A549 (cell line): ENCODE results near the gene GFER. TPM values are rescaled to one million over a fixed set of nuclear protein-coding genes. Genes with fewer than 3 reads are reported as not detected.

Experiments used
- ATAC-seq, 2 experiments: fragments of 200-7000 bp in 1 of 2; fragments of >200 bp in 1 of 2; cut with Nextera tagmentation in 1 of 2; cut with Tn5 transposase in 1 of 2; 3 replicates each; pipeline versions ENCODE4 v1.8.0 to v1.9.1; 2018 to 2020; ENCODE audit warnings: mild to moderate bottlenecking in 1 of 2, moderate library complexity in 1 of 2
- CTCF ChIA-PET: fragments of 300-600 bp; sonication (Branson Sonifier 250); formaldehyde crosslinking; extraction: SDS; loops from one replicate; lab custom pipeline; 2021; ENCODE audit warnings: antibody characterized with exemption, inconsistent platforms; lab: Yijun Ruan, JAX
- POLR2A ChIA-PET: fragments of 350-600 bp; formaldehyde crosslinking; extraction: SDS; loops from one replicate; lab custom pipeline; 2021; ENCODE audit warnings: antibody characterized with exemption, inconsistent platforms; lab: Yijun Ruan, JAX
- DNase-seq, 2 experiments: peaks; one replicate each; pipeline versions ENCODE4 v3.0.0 to v3.0.0-alpha.2; 2011 to 2016; ENCODE audit warnings: low read depth in 1 of 2, low spot score in 1 of 2
- FAIRE-seq: peaks from 2 replicates; lab custom pipeline; 2011; peaks lifted over from hg19 to GRCh38; lab: Jason Lieb, UNC
- H3K27ac ChIP-seq, 2 experiments: fragments of >200 bp; sonication (Bioruptor Twin); formaldehyde crosslinking; 3 replicates each; pipeline ENCODE4 v1.5.1; 2016 to 2017
- H3K4me1 ChIP-seq: fragments of >200 bp; sonication (Bioruptor Twin); formaldehyde crosslinking; 3 replicates; pipeline ENCODE4 v1.6.1; 2016
- H3K4me2 ChIP-seq: fragments of >200 bp; sonication (Bioruptor Twin); formaldehyde crosslinking; 3 replicates; pipeline ENCODE4 v1.6.1; 2016
- H3K4me3 ChIP-seq: fragments of >200 bp; sonication (Bioruptor Twin); formaldehyde crosslinking; 3 replicates; pipeline ENCODE4 v1.5.1; 2016
- H3K9me3 ChIP-seq: fragments of >200 bp; sonication (Bioruptor Twin); formaldehyde crosslinking; 3 replicates; pipeline ENCODE4 v1.6.1; 2016
- BHLHE40 ChIP-seq: IDR thresholded peaks from 2 replicates; pipeline ENCODE4 v1.6.1; 2012; ENCODE audit warnings: low read depth, low read length, inconsistent platforms
- CTCF ChIP-seq: fragments of >200 bp; sonication (Bioruptor Twin); formaldehyde crosslinking; IDR thresholded peaks from 3 replicates; pipeline ENCODE4 v1.5.1; 2016
- E2F6 ChIP-seq: IDR thresholded peaks from 2 replicates; pipeline ENCODE4 v1.6.1; 2012; ENCODE audit warnings: low read depth, borderline replicate concordance
- EHF ChIP-seq: fragments of 250-450 bp; sonication (Bioruptor Pico); IDR thresholded peaks from 2 replicates; pipeline ENCODE4 v1.5.0; 2020; ENCODE audit warnings: mild to moderate bottlenecking
- EHMT2 ChIP-seq: fragments of 200-600 bp; sonication (generic); IDR thresholded peaks from 2 replicates; pipeline ENCODE4 v1.6.1; 2016; ENCODE audit warnings: antibody characterized with exemption, low read depth, mild to moderate bottlenecking, moderate library complexity
- ELK1 ChIP-seq: fragments of 150-350 bp; IDR thresholded peaks from 2 replicates; pipeline ENCODE4 v1.6.1; 2014; ENCODE audit warnings: low read depth, mild to moderate bottlenecking, low read length
- EP300 ChIP-seq, 2 experiments: fragments of >200 bp; sonication (Bioruptor Twin); formaldehyde crosslinking; IDR thresholded peaks; 2 replicates in 1 of 2; 3 replicates in 1 of 2; pipeline ENCODE4 v1.6.1; 2016 to 2017
- ESRRA ChIP-seq: fragments of 150-350 bp; IDR thresholded peaks from 2 replicates; pipeline ENCODE4 v1.6.1; 2014; ENCODE audit warnings: mild to moderate bottlenecking, low read length, borderline replicate concordance
- HDAC2 ChIP-seq: fragments of 200-600 bp; sonication (generic); IDR thresholded peaks from 2 replicates; pipeline ENCODE4 v1.6.1; 2016
- HMGXB4 ChIP-seq: fragments of 250-450 bp; sonication (Bioruptor Pico); IDR thresholded peaks from 2 replicates; pipeline ENCODE4 v1.5.0; 2021; ENCODE audit warnings: mild to moderate bottlenecking, moderate library complexity, borderline replicate concordance
- HOXA7 ChIP-seq: fragments of 250-450 bp; sonication (Bioruptor Pico); IDR thresholded peaks from 2 replicates; pipeline ENCODE4 v1.5.0; 2020; ENCODE audit warnings: mild to moderate bottlenecking, moderate library complexity
- HOXB13 ChIP-seq: fragments of 250-450 bp; sonication (Bioruptor Pico); IDR thresholded peaks from 2 replicates; pipeline ENCODE4 v1.5.0; 2020; ENCODE audit warnings: low read depth, mild to moderate bottlenecking, moderate library complexity
- HOXB5 ChIP-seq: fragments of 250-450 bp; sonication (Bioruptor Pico); IDR thresholded peaks from 2 replicates; pipeline ENCODE4 v1.5.0; 2020; ENCODE audit warnings: mild to moderate bottlenecking, moderate library complexity
- JUN ChIP-seq, 2 experiments: fragments of >200 bp; sonication (Bioruptor Twin); formaldehyde crosslinking; IDR thresholded peaks; 2 replicates in 1 of 2; 3 replicates in 1 of 2; pipeline ENCODE4 v1.6.1; 2016 to 2017
- KDM1A ChIP-seq: fragments of 200-600 bp; sonication (generic); IDR thresholded peaks from 2 replicates; pipeline ENCODE4 v1.6.1; 2016; ENCODE audit warnings: low read depth, mild to moderate bottlenecking
- MAFK ChIP-seq: fragments of 450-650 bp; IDR thresholded peaks from 2 replicates; pipeline ENCODE4 v1.6.1; 2014; ENCODE audit not compliant: partially characterized antibody
- MAX ChIP-seq: IDR thresholded peaks from 2 replicates; pipeline ENCODE4 v1.6.1; 2012
- MAZ ChIP-seq: fragments of 150-350 bp; IDR thresholded peaks from 2 replicates; pipeline ENCODE4 v1.6.1; 2014; ENCODE audit warnings: antibody characterized with exemption, low read depth, low read length, borderline replicate concordance
- MYC ChIP-seq: IDR thresholded peaks from 2 replicates; pipeline ENCODE4 v1.6.1; 2012; ENCODE audit warnings: mild to moderate bottlenecking, inconsistent platforms, low read length, improper control_type of control experiment, borderline replicate concordance
- NFE2L2 ChIP-seq: fragments of 150-350 bp; conservative IDR thresholded peaks from 2 replicates; pipeline ENCODE4 v1.6.1; 2014; ENCODE audit warnings: low read length
- NPAS2 ChIP-seq: fragments of 250-450 bp; sonication (Bioruptor Pico); IDR thresholded peaks from 2 replicates; pipeline ENCODE4 v1.8.0; 2022; ENCODE audit warnings: mild to moderate bottlenecking, moderate library complexity, borderline replicate concordance
- PHF8 ChIP-seq: fragments of 200-600 bp; sonication (generic); IDR thresholded peaks from 2 replicates; pipeline ENCODE4 v1.6.1; 2016; ENCODE audit warnings: low read depth, mild to moderate bottlenecking, antibody characterized with exemption, moderate library complexity, borderline replicate concordance
- POLR2A ChIP-seq: IDR thresholded peaks from 2 replicates; pipeline ENCODE4 v1.6.1; 2012; ENCODE audit warnings: mild to moderate bottlenecking, low read length
- POLR2AphosphoS2 ChIP-seq: conservative IDR thresholded peaks from 2 replicates; pipeline ENCODE4 v1.6.1; 2012; ENCODE audit warnings: low read length, improper control_type of control experiment, inconsistent platforms
- RAD21 ChIP-seq, 2 experiments: fragments of >200 bp in 1 of 2; sonication (Bioruptor Twin) in 1 of 2; formaldehyde crosslinking in 1 of 2; IDR thresholded peaks in 1 of 2; conservative IDR thresholded peaks in 1 of 2; 2 replicates in 1 of 2; 3 replicates in 1 of 2; pipeline ENCODE4 v1.6.1; 2012 to 2018; ENCODE audit warnings: inconsistent platforms in 1 of 2
- RCOR1 ChIP-seq: fragments of 150-350 bp; IDR thresholded peaks from 2 replicates; pipeline ENCODE4 v1.6.1; 2014; ENCODE audit warnings: antibody characterized with exemption, low read length, low read depth
- RFX5 ChIP-seq: fragments of 450-650 bp; IDR thresholded peaks from 2 replicates; pipeline ENCODE4 v1.7.1; 2014; ENCODE audit warnings: antibody characterized with exemption, mild to moderate bottlenecking, moderate library complexity
- SMC3 ChIP-seq: fragments of >200 bp; sonication (Bioruptor Twin); formaldehyde crosslinking; IDR thresholded peaks from 3 replicates; pipeline ENCODE4 v1.6.1; 2018; ENCODE audit warnings: inconsistent platforms
- SREBF2 ChIP-seq: fragments of 450-650 bp; IDR thresholded peaks from 2 replicates; pipeline ENCODE4 v1.6.1; 2014; ENCODE audit warnings: mild to moderate bottlenecking, moderate library complexity
- TFCP2L1 ChIP-seq: fragments of 250-450 bp; sonication (Bioruptor Pico); IDR thresholded peaks from 2 replicates; pipeline ENCODE4 v1.5.0; 2021; ENCODE audit warnings: mild to moderate bottlenecking
- ZNF302 ChIP-seq: fragments of 250-450 bp; sonication (Bioruptor Pico); IDR thresholded peaks from 2 replicates; pipeline ENCODE4 v1.9.0; 2021; ENCODE audit warnings: inconsistent platforms, mild to moderate bottlenecking, moderate library complexity
- ZSCAN20 ChIP-seq: fragments of 250-450 bp; sonication (Bioruptor Pico); IDR thresholded peaks from 2 replicates; pipeline ENCODE4 v1.8.0; 2022; ENCODE audit warnings: mild to moderate bottlenecking, moderate library complexity
- WGBS: methylation state at CpG from one replicate; pipeline ENCODE4 v1.1.6; 2017; ENCODE audit errors: missing lambda C conversion rate; 5-methylcytosine and 5-hydroxymethylcytosine counted together
- polyA plus RNA-seq, 4 experiments: library from polyadenylated mRNA; depleted of rRNA in 3 of 4; stranded (reverse); fragments of >200 nt; fragmentation: RNase III in 1 of 4; extraction: RNeasy Plus Mini Kit Qiagen cat#74134 plus additional on column Dnase treatment in 1 of 4; gene quantifications; 2 replicates in 3 of 4; 3 replicates in 1 of 4; pipeline ENCODE4 v1.2.3, GENCODE V29; 2011 to 2017

Gene GFER
- polyA plus RNA-seq, 2 of the 4 experiments (the other 2 are of a cell fraction), result 12.9 to 33.9 TPM

GRCh38 chr16:2002406-2003230 lies 18.6 kb downstream of the GFER start:
- POLR2A ChIA-PET, result interaction anchor here (0.5 kb wide), 1 partner anchor 75 kb away, joined by 7 read pairs; no protein-coding TSS in a partner anchor
- Histone ChIP-seq H3K4me3 (no peak overlapping the region), H3K4me2 (no peak overlapping the region), H3K27ac (no peak overlapping the region; a peak in 1 of 6 replicates), H3K4me1 (peaks cover 53% of the 10 kb centered on the region), H3K9me3 (no peaks in the 10 kb centered on the region)
- no peak for TF ChIP-seq HOXA7
- no peak for TF ChIP-seq EHMT2
- no peak for TF ChIP-seq MYC
- no peak for TF ChIP-seq POLR2A
- TF ChIP-seq MAFK, result no peak
- TF ChIP-seq JUN (IDR thresholded peaks at IDR 0.05), result no peak
- no peak for TF ChIP-seq SREBF2
- TF ChIP-seq EP300 (IDR thresholded peaks at IDR 0.05), result no peak
- no peak for TF ChIP-seq MAX
- no peak for TF ChIP-seq E2F6
- no peak for TF ChIP-seq ELK1
- no peak for TF ChIP-seq MAZ
- no peak for TF ChIP-seq BHLHE40
- no peak for TF ChIP-seq HOXB5 (CRISPR knock-in tag)
- no peak for TF ChIP-seq HDAC2
- no peak for TF ChIP-seq KDM1A
- no peak for TF ChIP-seq TFCP2L1
- no peak for TF ChIP-seq POLR2AphosphoS2
- no peak for TF ChIP-seq HMGXB4 (CRISPR knock-in tag)
- 94% methylated on average over 24 of the region's 47 CpGs for WGBS
- FAIRE-seq, result no peak
- no peak for ATAC-seq
- no peak for DNase-seq
- CTCF ChIA-PET, result interaction anchor here (0.6 to 11.3 kb wide), 33 partner anchors 11 to 300 kb away, joined by 3 to 196 read pairs (median 9); partner anchors contain the start of genes GFER, NOXO1, NPW and NTHL1

- ChIA-PET CTCF (interaction anchor here (0.5 to 11.3 kb wide), 39 partner anchors 10 to 186 kb away, joined by 3 to 196 read pairs (median 7); partner anchors contain the start of genes GFER, NOXO1, NPW and NTHL1), POLR2A (interaction anchor here (0.5 to 1.7 kb wide), 3 partner anchors 39 to 152 kb away, joined by 7 to 11 read pairs (median 11); partner anchors contain the start of genes RPS2 and TRAF7)
- 62% methylated on average over 5 of the region's 8 CpGs for WGBS
- ATAC-seq (no peak), DNase-seq (no peak), FAIRE-seq (no peak)
- Histone ChIP-seq H3K4me1 (peaks cover 53% of the 10 kb centered on the region), H3K9me3 (no peaks in the 10 kb centered on the region), H3K4me2 (peak overlapping the region; percentile 19; the same call in 1 of the 3 replicates), H3K4me3 (no peak overlapping the region), H3K27ac (peak overlapping the region in 1 of 2 experiments; percentile 71; a peak in 3 of 6 replicates)
- TF ChIP-seq PHF8 (no peak), ESRRA (no peak), NPAS2 (CRISPR knock-in tag) (no peak), NFE2L2 (no peak), EP300 (IDR thresholded peaks at IDR 0.05) (no peak), ZSCAN20 (no peak), RAD21 (conservative IDR thresholded peaks at IDR 0.05 in 1 of 2, IDR thresholded peaks at IDR 0.05 in 1 of 2) (no peak), ZNF302 (CRISPR knock-in tag) (no peak), CTCF (no peak), SREBF2 (no peak), SMC3 (no peak), HOXB13 (CRISPR knock-in tag) (no peak), HOXB5 (CRISPR knock-in tag) (no peak), EHF (CRISPR knock-in tag) (no peak), RFX5 (no peak), RCOR1 (no peak)
These were observed 19.3 kb downstream of the GFER start for GRCh38 chr16:2003231-2003826.
